ENCODE data around the gene CRACR2A. TPM values are rescaled to one million over a fixed set of nuclear protein-coding genes. Genes with fewer than 3 reads are reported as not detected.

Gene CRACR2A
- total RNA-seq, 1 donor from 2014 or later: 3.0 TPM

DNA sequence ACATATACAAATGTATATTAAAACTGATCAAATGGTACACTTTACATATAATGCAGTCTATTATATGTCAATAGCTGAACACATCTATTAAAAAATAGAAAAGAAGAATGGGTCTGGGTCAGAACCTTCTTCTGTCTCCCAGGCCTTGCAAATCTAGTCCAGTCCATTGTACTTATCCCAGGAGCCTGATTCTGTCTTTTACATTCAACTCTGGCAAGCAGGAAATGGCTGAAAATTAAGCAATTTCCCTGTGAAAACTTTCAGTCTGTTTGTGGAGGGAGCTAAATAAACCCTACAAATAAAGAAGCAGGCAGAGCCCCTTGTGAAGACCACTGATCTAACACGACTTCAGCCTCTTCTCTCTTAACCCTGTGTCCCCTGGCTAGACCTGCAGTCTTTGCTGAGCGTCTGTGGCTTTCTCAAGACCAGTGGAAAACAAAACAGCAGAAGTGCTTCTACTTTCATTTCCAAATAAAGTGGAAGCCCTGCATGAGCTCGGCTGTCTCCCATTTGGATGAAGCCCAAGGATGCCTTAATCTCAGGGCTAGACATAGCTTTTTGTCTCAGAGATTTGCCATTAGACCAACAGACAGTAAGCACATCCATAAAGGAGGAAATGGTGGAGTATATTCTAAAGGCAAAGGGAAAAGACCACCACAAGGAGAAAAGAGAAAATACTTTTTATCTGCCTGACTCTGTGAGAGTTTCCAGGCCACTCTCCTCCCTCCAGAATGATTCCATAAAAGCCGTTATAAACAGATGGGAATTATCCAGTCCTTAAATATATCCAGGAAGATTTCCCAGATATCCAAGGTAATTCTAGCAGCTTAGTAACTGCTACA, 48.2 kb downstream of the CRACR2A start:
- no peaks in the 10 kb centered on the region for H3K4me1 Mint-ChIP-seq (ENCODE audit: low read depth)
- H3K4me3 Mint-ChIP-seq (ENCODE audit: low read depth): no peak overlapping the region
- peaks cover 22% of the 10 kb centered on the region for H3K27me3 Mint-ChIP-seq
- H3K36me3 Mint-ChIP-seq (ENCODE audit: insufficient read depth): peaks cover 2% of the 10 kb centered on the region
- peaks cover 13% of the 10 kb centered on the region for H3K9me3 Mint-ChIP-seq (ENCODE audit: low read depth)
- H3K27ac Mint-ChIP-seq: no peak overlapping the region
- DNase-seq (ENCODE audit: low spot score, unreplicated experiment): no peak
- TF ChIP-seq, protein P1, sequence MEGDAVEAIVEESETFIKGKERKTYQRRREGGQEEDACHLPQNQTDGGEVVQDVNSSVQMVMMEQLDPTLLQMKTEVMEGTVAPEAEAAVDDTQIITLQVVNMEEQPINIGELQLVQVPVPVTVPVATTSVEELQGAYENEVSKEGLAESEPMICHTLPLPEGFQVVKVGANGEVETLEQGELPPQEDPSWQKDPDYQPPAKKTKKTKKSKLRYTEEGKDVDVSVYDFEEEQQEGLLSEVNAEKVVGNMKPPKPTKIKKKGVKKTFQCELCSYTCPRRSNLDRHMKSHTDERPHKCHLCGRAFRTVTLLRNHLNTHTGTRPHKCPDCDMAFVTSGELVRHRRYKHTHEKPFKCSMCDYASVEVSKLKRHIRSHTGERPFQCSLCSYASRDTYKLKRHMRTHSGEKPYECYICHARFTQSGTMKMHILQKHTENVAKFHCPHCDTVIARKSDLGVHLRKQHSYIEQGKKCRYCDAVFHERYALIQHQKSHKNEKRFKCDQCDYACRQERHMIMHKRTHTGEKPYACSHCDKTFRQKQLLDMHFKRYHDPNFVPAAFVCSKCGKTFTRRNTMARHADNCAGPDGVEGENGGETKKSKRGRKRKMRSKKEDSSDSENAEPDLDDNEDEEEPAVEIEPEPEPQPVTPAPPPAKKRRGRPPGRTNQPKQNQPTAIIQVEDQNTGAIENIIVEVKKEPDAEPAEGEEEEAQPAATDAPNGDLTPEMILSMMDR (IDR thresholded peaks at IDR 0.05; ENCODE audit: unreplicated experiment): no peak

DNA sequence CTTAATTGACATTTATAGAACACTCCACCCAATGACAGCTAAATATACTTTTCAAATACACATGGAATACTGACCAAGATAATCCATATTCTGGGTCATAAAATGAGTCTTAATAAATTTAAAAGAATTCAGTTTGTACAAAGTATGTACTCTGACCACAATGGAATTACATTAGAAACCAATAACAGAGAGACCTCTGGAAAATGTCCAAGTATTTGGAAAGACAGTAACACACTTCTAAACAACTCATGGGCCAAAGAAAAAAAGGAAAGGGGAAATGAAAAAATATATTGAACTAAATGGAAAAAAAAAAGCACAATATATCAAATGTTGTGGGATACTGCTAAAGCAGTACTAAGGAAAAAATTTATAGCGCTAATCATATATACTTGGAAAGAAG, 52.0 kb downstream of the CRACR2A start:
- H3K27me3 Mint-ChIP-seq: peaks cover 16% of the 10 kb centered on the region
- TF ChIP-seq, protein P1 (IDR thresholded peaks at IDR 0.05; ENCODE audit: unreplicated experiment): no peak

DNA sequence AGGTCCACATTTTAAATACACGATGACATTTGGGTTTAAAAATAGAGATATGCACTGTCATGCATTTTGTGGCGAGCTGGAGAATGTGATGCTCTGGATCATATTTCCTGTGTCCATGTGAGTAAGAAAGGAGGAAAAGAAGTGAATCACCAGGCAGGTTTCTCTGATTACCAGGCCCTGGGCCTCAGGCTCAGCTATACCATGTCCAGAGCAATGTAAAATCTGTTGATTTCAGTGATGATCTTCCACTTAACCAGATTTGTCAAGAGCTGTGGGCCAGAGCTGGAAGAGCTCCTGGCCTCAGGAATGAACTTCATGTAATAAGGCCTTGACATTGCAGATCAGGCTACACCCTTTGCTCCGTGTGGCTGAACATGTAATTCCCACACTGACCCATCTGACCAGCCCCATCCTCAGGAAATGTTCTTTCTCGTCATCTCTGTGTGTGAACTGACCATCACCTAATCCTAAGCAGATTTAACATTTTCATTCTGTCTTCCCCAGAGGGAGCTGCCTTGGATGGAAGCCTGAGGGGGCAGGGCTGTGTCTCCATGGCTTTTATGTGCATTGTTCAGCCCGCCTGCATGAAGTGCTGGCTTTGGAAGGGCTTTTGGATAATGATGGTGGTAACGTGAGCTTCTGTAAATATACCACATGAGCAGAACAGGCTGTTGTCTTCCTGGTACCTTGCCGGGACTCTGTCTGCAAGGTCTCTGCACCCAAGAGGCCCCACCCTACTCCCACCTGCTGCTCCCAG, 54.5 kb downstream of the CRACR2A start:
- peaks cover 3% of the 10 kb centered on the region for H3K27me3 Mint-ChIP-seq
- peaks cover 5% of the 10 kb centered on the region for H3K9me3 Mint-ChIP-seq (ENCODE audit: low read depth)
- no peaks in the 10 kb centered on the region for H3K4me1 Mint-ChIP-seq (ENCODE audit: low read depth)
- H3K4me3 Mint-ChIP-seq (ENCODE audit: low read depth): no peak overlapping the region
- peaks cover under 1% of the 10 kb centered on the region for H3K36me3 Mint-ChIP-seq (ENCODE audit: insufficient read depth)
- TF ChIP-seq, protein P1 (IDR thresholded peaks at IDR 0.05; ENCODE audit: unreplicated experiment): no peak
- DNase-seq (ENCODE audit: low spot score, unreplicated experiment): no peak
- H3K27ac Mint-ChIP-seq: no peak overlapping the region

More for the DNA sequence above, 52.0 kb downstream of the CRACR2A start:
- Mint-ChIP-seq H3K36me3 (ENCODE audit: insufficient read depth) (peaks cover 2% of the 10 kb centered on the region), H3K27ac (no peak overlapping the region), H3K9me3 (ENCODE audit: low read depth) (peaks cover 13% of the 10 kb centered on the region), H3K4me3 (ENCODE audit: low read depth) (no peak overlapping the region), H3K4me1 (ENCODE audit: low read depth) (no peaks in the 10 kb centered on the region)
- DNase-seq (ENCODE audit: low spot score, unreplicated experiment): no peak

DNA sequence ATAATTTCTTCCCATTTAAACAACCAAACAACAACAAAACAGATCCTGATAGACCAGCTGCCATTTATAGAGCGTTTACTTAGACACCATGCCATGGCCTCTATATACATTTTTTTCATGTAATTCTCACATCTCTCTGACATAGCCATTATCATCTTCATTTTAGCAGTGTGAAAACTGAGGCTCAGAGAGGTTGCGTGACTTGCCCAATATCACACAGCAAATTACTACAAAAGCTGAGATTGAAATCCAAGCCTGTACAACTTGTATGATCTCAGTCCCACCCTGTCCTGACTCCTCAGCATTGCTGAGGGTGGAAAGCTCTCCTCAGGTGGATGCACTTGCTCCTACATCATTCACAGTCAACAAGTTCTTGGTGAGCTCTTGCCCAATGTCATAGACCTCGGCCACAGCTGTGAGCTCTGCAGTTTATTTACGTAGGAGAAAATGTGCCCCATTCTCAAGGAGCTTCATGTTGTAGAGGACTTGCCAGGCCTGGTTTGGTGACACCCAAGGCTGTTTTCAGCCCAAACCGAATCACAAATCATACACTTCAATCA, 55.5 kb downstream of the CRACR2A start:
- Mint-ChIP-seq H3K36me3 (ENCODE audit: insufficient read depth) (no peaks in the 10 kb centered on the region), H3K27ac (no peak overlapping the region), H3K9me3 (ENCODE audit: low read depth) (no peaks in the 10 kb centered on the region), H3K27me3 (peaks cover 3% of the 10 kb centered on the region), H3K4me1 (ENCODE audit: low read depth) (no peaks in the 10 kb centered on the region), H3K4me3 (ENCODE audit: low read depth) (no peak overlapping the region)
- TF ChIP-seq, protein P1 (IDR thresholded peaks at IDR 0.05; ENCODE audit: unreplicated experiment): no peak
- DNase-seq (ENCODE audit: low spot score, unreplicated experiment): no peak

DNA sequence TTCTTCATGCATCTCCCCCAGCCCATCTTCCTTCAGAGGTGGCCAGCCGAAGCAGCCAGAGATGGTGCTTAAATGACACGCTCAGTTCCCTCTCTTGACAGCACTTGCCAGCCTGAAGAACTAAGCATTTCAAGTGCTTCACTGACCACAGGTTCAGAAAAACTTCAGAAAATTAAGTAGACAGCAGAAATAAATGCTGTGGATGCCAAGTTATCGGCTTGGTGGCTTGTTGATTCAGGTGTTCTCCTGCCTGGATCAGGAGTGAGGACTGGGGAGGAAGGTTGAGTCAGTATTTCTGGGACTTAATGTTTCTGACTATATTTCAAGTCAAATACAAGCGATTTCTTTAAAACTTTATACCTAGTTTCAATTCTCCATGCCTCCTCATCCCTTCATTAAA, 58.2 kb downstream of the CRACR2A start:
- TF ChIP-seq, protein P1 (IDR thresholded peaks at IDR 0.05; ENCODE audit: unreplicated experiment): no peak
- Mint-ChIP-seq H3K36me3 (ENCODE audit: insufficient read depth) (no peaks in the 10 kb centered on the region), H3K9me3 (ENCODE audit: low read depth) (peaks cover 18% of the 10 kb centered on the region), H3K27ac (no peak overlapping the region), H3K4me3 (ENCODE audit: low read depth) (no peak overlapping the region), H3K4me1 (ENCODE audit: low read depth) (no peaks in the 10 kb centered on the region), H3K27me3 (peaks cover 3% of the 10 kb centered on the region)
- DNase-seq (ENCODE audit: low spot score, unreplicated experiment): no peak

Data from progenitor cell of endocrine pancreas (in vitro differentiated cells).